ENCODE data around the gene TBC1D16.

The TBC1D16 gene

DNA sequence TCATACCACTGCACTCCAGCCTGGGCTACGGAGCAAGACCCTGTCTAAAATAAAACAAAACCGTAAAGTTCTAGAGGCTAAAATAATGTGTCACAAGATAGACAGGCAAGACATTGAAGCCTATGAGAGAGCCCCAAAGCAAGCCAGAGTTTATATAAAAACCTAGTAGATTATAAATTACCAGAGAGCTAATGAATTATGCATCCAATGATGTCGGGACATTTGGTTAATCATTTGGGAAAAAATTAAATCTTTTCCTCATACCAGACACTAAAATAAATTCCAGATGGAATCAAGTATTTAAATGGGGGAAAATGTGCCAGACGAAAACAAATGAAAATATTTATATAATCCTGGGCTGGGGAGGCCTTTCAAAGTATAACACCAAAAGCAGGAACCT lies 25.0 kb upstream of the TBC1D16 start:
- DNase-seq (no peak), ATAC-seq (ENCODE audit: insufficient read depth, low read depth) (no peak)
- no peaks in the 10 kb centered on the region for H4K20me1 ChIP-seq (ENCODE audit: insufficient read depth, low read length)
- H2AFZ ChIP-seq (ENCODE audit: low read depth, low read length): no peak overlapping the region
- H3K27ac ChIP-seq (ENCODE audit: low read length): no peak overlapping the region
- H3K9me3 ChIP-seq (ENCODE audit: insufficient read depth, low read length, severe bottlenecking): no peaks in the 10 kb centered on the region
- no peak overlapping the region for H3K4me2 ChIP-seq (ENCODE audit: insufficient read depth, low read length)
- no peaks in the 10 kb centered on the region for H3K79me2 ChIP-seq (ENCODE audit: insufficient read depth, low read length)
- no peaks in the 10 kb centered on the region for H3K27me3 ChIP-seq (ENCODE audit: insufficient read depth, low read length, poor library complexity)
- TF ChIP-seq, protein P1, sequence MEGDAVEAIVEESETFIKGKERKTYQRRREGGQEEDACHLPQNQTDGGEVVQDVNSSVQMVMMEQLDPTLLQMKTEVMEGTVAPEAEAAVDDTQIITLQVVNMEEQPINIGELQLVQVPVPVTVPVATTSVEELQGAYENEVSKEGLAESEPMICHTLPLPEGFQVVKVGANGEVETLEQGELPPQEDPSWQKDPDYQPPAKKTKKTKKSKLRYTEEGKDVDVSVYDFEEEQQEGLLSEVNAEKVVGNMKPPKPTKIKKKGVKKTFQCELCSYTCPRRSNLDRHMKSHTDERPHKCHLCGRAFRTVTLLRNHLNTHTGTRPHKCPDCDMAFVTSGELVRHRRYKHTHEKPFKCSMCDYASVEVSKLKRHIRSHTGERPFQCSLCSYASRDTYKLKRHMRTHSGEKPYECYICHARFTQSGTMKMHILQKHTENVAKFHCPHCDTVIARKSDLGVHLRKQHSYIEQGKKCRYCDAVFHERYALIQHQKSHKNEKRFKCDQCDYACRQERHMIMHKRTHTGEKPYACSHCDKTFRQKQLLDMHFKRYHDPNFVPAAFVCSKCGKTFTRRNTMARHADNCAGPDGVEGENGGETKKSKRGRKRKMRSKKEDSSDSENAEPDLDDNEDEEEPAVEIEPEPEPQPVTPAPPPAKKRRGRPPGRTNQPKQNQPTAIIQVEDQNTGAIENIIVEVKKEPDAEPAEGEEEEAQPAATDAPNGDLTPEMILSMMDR (IDR thresholded peaks at IDR 0.05; ENCODE audit: borderline replicate concordance, extremely low read depth, low read length, poor library complexity, severe bottlenecking): no peak
- TF ChIP-seq EZH2 (IDR thresholded peaks at IDR 0.05; ENCODE audit: borderline replicate concordance, low read depth, low read length, severe bottlenecking): no peak
- no peaks in the 10 kb centered on the region for H3K36me3 ChIP-seq (ENCODE audit: insufficient read depth, low read length)
- H3K4me3 ChIP-seq (ENCODE audit: low read depth in 1 of 2, low read length in 2 of 2): no peak overlapping the region
- H3K9ac ChIP-seq (ENCODE audit: low read depth, low read length): no peak overlapping the region
- H3K4me1 ChIP-seq (ENCODE audit: insufficient read depth, low read length): no peaks in the 10 kb centered on the region

DNA sequence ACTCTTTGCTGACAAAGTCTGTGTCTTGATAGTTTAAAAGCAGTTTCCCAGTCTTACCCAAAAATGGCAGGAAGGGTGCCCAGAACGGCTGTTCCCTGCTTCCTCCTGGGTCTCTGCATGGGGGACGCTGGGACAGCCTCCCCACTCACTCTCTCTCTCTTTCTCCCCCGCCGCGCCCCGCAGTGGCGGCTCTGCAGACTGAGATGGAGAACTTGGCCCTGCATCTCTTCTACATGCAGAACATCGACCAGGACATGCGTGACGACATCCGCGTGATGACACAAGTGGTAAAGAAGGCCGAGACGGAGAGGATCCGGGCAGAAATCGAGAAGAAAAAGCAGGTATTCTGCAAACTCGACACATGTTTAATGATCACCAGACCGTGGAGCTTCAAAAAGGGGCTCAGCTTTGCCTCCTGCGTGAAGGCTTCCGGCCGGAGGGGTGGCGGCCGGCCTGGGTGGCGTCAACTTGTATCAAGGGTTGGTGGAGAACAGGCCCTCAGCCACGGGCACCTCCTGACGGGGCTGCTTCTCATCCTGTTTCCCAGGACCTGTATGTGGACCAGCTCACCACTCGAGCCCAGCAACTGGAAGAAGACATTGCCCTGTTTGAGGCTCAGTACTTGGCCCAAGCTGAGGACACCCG lies 22.8 kb upstream of the TBC1D16 start:
- Histone ChIP-seq H3K9me3 (ENCODE audit: insufficient read depth, low read length, severe bottlenecking) (no peaks in the 10 kb centered on the region), H3K36me3 (ENCODE audit: insufficient read depth, low read length) (no peaks in the 10 kb centered on the region), H2AFZ (ENCODE audit: low read depth, low read length) (no peak overlapping the region), H3K9ac (ENCODE audit: low read depth, low read length) (no peak overlapping the region), H3K27me3 (ENCODE audit: insufficient read depth, low read length, poor library complexity) (no peaks in the 10 kb centered on the region), H3K27ac (ENCODE audit: low read length) (no peak overlapping the region), H4K20me1 (ENCODE audit: insufficient read depth, low read length) (no peaks in the 10 kb centered on the region), H3K79me2 (ENCODE audit: insufficient read depth, low read length) (no peaks in the 10 kb centered on the region), H3K4me3 (ENCODE audit: low read depth in 1 of 2, low read length in 2 of 2) (no peak overlapping the region), H3K4me1 (ENCODE audit: insufficient read depth, low read length) (no peaks in the 10 kb centered on the region), H3K4me2 (ENCODE audit: insufficient read depth, low read length) (no peak overlapping the region)
- no peak for TF ChIP-seq EZH2 (IDR thresholded peaks at IDR 0.05; ENCODE audit: borderline replicate concordance, low read depth, low read length, severe bottlenecking)
- TF ChIP-seq, protein P1 (IDR thresholded peaks at IDR 0.05; ENCODE audit: borderline replicate concordance, extremely low read depth, low read length, poor library complexity, severe bottlenecking): no peak
- DNase-seq (no peak), ATAC-seq (ENCODE audit: insufficient read depth, low read depth) (no peak)

DNA sequence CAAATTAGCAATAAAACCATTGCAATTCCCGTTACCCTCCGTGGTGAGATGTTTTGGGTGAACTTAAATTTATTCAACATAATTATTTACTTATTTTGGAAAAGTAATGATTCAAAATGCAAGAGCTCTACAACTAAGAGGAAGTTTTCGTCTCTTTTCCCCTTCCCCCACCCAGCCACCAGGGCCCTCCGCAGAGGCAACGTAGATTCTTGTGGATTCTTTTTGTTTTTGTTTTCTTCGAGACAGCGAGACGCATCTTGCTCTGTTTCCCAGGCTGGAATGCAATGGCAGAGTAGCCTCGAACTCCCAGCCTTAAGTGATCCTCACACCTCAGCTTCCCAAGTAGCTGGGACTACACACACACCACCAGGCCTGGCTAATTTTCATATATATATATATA lies 19.9 kb upstream of the TBC1D16 start:
- no peaks in the 10 kb centered on the region for H3K4me1 ChIP-seq (ENCODE audit: insufficient read depth, low read length)
- no peaks in the 10 kb centered on the region for H3K36me3 ChIP-seq (ENCODE audit: insufficient read depth, low read length)
- DNase-seq (no peak), ATAC-seq (ENCODE audit: insufficient read depth, low read depth) (no peak)
- H3K9me3 ChIP-seq (ENCODE audit: insufficient read depth, low read length, severe bottlenecking): no peaks in the 10 kb centered on the region
- H3K27me3 ChIP-seq (ENCODE audit: insufficient read depth, low read length, poor library complexity): no peaks in the 10 kb centered on the region
- no peaks in the 10 kb centered on the region for H3K79me2 ChIP-seq (ENCODE audit: insufficient read depth, low read length)
- H3K9ac ChIP-seq (ENCODE audit: low read depth, low read length): no peak overlapping the region
- H3K4me3 ChIP-seq (ENCODE audit: low read depth in 1 of 2, low read length in 2 of 2): no peak overlapping the region
- no peak overlapping the region for H3K27ac ChIP-seq (ENCODE audit: low read length)
- H3K4me2 ChIP-seq (ENCODE audit: insufficient read depth, low read length): no peak overlapping the region
- H2AFZ ChIP-seq (ENCODE audit: low read depth, low read length): no peak overlapping the region
- H4K20me1 ChIP-seq (ENCODE audit: insufficient read depth, low read length): no peaks in the 10 kb centered on the region
- no peak for TF ChIP-seq EZH2 (IDR thresholded peaks at IDR 0.05; ENCODE audit: borderline replicate concordance, low read depth, low read length, severe bottlenecking)
- TF ChIP-seq, protein P1 (IDR thresholded peaks at IDR 0.05; ENCODE audit: borderline replicate concordance, extremely low read depth, low read length, poor library complexity, severe bottlenecking): no peak
